HG03460 (cell line): Measurements from ENCODE around the gene MORC2.
A peak's percentile ranks its signal among the peaks of the same experiment; 100 is the strongest.

Source experiments
- ATAC-seq: cut with Tn5 transposase; IDR thresholded peaks from one replicate; pipeline ENCODE4 v1.9.1; 2021; ENCODE audit not compliant: unreplicated experiment

The MORC2 gene

GRCh38 chr22:30968015-30968923 lies at the start of gene MORC2:
Gene MORC2, minus strand, starts transcription at chr22:30968774. Its CDS starts 885 bp downstream, at chr22:30967889.
- peak; percentile 29 for ATAC-seq

- ATAC-seq, result no peak
These were observed 37.0 kb upstream of the MORC2 start for GRCh38 chr22:31005535-31005934.

GRCh38 chr22:31001124-31001770 lies 32.7 kb upstream of the MORC2 start:
- ATAC-seq, result no peak

GRCh38 chr22:30998329-30998728 lies 29.8 kb upstream of the MORC2 start:
- no peak for ATAC-seq

DNA sequence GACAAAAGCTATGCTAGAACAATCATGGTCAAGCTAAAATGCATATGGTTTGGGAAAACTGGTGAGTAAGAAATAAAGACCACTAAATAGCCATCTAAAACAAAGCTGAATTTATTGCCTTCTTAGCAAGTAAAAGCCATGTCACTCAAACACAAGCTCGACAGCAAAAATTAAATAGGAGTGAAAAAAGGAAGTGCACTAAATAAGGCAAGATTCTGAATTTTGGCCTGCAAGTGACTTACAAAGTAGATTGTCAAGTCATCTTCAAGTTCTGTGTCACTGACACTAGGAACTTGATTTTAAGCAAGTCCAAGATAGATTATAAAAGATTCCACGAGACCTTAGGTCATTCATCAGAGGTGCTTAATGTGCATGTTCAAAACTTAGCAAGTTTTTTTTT lies 27.9 kb upstream of the MORC2 start:
- no peak for ATAC-seq

DNA sequence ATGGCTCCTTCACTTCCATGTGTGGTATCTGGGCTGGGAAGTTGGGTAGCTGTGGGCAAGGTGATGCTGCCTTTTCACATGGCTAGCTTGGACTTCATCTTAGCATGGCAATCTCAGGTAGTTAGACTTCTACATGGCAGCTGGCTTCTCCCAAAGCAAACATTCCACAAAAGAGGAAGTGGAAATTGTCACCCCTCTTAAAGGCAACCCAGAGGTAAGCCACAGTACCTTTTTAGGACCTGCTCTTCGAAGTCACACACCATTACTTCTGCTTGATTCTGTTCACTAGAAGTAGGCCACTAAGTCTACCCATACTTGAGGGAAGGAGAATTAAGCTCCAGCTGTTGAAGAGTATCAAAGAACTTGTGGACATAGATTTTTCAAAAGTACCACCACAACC lies 26.4 kb upstream of the MORC2 start:
- no peak for ATAC-seq

GRCh38 chr22:30992565-30992964 lies 24.0 kb upstream of the MORC2 start:
- no peak for ATAC-seq

DNA sequence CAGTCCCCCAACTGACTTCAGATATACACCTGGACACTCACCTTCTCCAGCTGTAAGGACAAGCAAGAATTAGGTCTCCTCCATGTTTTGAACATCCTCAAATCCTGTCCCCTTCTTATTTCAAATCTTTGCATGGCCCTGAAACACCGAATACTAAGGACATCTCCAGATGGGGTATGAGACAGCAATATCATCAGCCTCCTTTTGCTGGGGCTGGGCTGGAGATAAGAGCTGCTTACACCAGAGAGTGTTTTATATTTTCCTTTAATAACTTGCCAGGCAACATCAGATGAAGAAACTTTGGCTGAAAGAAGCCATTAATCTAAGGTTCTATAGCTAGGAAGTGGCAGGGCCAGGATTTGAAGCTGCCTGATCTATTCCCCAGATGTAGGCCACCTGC lies 22.1 kb upstream of the MORC2 start:
- ATAC-seq, result no peak

DNA sequence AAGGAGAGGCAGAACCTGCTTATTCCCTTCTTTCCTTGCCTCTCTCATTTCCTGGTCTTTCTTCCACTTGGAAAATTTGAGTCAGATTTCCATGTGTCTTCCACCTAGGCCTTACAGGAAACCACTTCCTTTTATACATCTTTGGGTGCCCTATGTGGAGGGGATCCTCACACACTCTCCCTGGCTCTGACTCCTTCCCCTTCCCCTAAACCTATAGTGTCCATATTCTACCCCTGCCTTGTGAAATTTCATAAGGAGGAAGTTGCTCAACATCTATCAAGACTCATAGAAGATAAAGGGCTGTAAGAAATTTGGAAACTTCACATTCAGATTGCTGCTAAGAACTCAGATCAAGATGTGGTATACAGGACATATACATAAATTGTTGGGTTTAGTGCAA lies 20.9 kb upstream of the MORC2 start:
- no peak for ATAC-seq

- no peak for ATAC-seq
These were observed 17.1 kb upstream of the MORC2 start for GRCh38 chr22:30985561-30986208.

DNA sequence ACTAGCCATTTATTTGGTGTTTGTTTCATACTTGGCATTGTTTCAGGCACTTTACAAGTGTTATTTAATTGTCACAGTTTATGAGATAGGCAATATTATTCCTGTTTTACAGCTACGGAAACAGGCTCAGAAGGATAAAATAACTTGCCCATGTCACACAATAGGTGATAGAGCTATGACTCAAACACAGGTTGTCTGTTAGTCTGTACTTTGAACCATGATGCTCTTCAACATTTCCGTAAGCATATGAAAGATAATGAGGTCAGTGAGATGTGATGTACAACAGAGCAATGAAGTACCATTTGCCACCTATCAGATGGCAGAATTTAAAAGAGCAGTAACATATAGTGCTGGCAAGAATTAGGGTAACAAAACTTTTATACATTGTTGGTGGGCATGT lies 15.7 kb upstream of the MORC2 start:
- ATAC-seq, result no peak

- ATAC-seq, result no peak
These were observed 13.9 kb upstream of the MORC2 start for GRCh38 chr22:30982512-30982911.

GRCh38 chr22:30979932-30980331 lies 11.4 kb upstream of the MORC2 start:
- ATAC-seq, result no peak

GRCh38 chr22:30978304-30978962 lies 9.9 kb upstream of the MORC2 start:
- no peak for ATAC-seq

- no peak for ATAC-seq
These were observed 1.8 kb upstream of the MORC2 start for GRCh38 chr22:30970356-30970746.

GRCh38 chr22:30969532-30970355 lies 1.2 kb upstream of the MORC2 start:
- peak; percentile 28 for ATAC-seq

- peak; percentile 82 for ATAC-seq
These were observed 454 bp upstream of the MORC2 start, which contains the start of gene TUG1 for GRCh38 chr22:30968924-30969531. Gene TUG1, plus strand, starts transcription at chr22:30969265.

DNA sequence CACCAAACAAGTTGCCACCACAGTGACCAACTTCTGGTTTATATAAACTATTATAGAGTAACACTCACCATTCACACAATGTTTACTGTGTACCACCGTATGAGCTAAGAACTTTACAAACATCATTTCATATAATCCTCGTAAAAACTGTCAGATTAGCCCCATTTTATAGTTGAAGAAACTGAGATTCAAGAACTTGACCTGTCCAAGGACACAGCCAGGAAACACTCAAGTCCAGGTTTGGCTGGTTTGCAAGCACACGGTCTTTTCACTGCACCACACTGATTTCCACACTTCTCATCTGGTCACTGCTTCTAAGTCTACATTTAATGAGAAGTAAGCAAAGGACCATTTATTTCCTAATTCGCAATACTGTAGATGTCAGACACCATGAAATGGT lies 3.7 kb downstream of the MORC2 start:
- no peak for ATAC-seq

DNA sequence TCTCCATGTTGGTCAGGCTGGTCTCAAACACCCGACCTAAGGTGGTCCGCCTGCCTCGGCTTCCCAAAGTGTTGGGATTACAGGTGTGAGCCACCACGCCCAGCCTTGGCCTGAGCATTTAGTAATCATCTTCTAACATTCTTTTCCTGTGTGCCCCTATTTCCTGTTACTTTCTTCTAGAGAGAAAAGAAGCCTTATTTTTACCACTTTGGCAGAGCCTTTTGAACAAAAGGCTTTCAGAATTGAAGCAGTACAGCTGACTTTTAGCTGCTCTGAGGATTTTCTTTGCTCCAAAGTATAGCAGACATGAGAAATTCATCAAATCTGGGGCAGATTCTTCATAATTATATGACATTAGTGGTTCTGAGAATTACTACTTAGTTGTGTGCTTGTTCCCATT lies 13.4 kb downstream of the MORC2 start:
- ATAC-seq, result no peak

DNA sequence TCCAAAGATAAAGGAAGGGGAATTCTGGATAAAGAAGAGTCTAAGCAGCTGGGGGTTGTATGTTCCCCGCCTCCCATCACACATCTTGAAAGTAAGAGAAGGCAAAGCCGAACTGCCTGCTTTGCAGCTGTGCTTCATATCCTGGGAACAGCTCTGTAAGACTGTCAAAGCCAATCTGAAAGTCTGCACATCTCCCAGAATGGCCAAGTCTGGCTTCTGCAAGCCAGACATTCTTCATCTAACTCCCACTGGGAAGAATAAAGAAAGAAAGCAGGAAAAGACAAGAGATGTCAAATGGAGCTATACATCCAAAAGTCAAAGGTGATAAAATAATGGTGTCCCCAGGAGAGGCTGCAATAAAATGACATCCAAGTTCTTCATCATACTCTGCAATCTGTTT lies 15.4 kb downstream of the MORC2 start:
- no peak for ATAC-seq
